Measurements from ENCODE around the gene RPS6KC1. TPM values are rescaled to one million over a fixed set of nuclear protein-coding genes. Genes with fewer than 3 reads are reported as not detected.

RPS6KC1 gene
- total and polyA plus RNA-seq, 4 donors, result 7.4 to 26.7 (median 17.3) TPM

- no peak for ATAC-seq (ENCODE audit: low FRiP score)
- H3K4me1 ChIP-seq (ENCODE audit: control insufficient read depth in 1 of 2, insufficient read depth in 2 of 2, low read length in 2 of 2), result no peaks in the 10 kb centered on the region
- WGBS, 2 donors, result 95 to 96% methylated on average over 3 of the region's 3 CpGs
Observed at GRCh38 chr1:213250446-213250845, 199.4 kb downstream of the RPS6KC1 start.

GRCh38 chr1:213251972-213252371 is 200.9 kb downstream of the RPS6KC1 start:
- Histone ChIP-seq H3K4me3 (ENCODE audit: low read length in 2 of 2) (no peak overlapping the region), H3K9me3 (ENCODE audit: control insufficient read depth, low read length) (no peaks in the 10 kb centered on the region), H3K4me1 (ENCODE audit: control insufficient read depth in 1 of 2, insufficient read depth in 2 of 2, low read length in 2 of 2) (no peaks in the 10 kb centered on the region), H3K27me3 (ENCODE audit: control insufficient read depth in 1 of 2, insufficient read depth in 2 of 2, low read length in 1 of 2) (no peaks in the 10 kb centered on the region), H3K36me3 (ENCODE audit: control insufficient read depth in 1 of 2, insufficient read depth in 2 of 2, low read length in 1 of 2) (peaks cover 0 to under 1% of the 10 kb centered on the region in 2 donors), H3K27ac (ENCODE audit: low read depth in 1 of 2, low read length in 2 of 2) (no peak overlapping the region)
- intact Hi-C loops (cut with DNase I), result no loop called here
- 34 to 66% methylated on average over 2 of the region's 2 CpGs for WGBS, 2 donors
- no peak for ATAC-seq (ENCODE audit: low FRiP score)
- no peak for DNase-seq

More at GRCh38 chr1:213250446-213250845, 199.4 kb downstream of the RPS6KC1 start:
- DNase-seq, result no peak
- Histone ChIP-seq H3K9me3 (ENCODE audit: control insufficient read depth, low read length) (no peaks in the 10 kb centered on the region), H3K27me3 (ENCODE audit: control insufficient read depth in 1 of 2, insufficient read depth in 2 of 2, low read length in 1 of 2) (no peaks in the 10 kb centered on the region), H3K36me3 (ENCODE audit: control insufficient read depth in 1 of 2, insufficient read depth in 2 of 2, low read length in 1 of 2) (no peaks in the 10 kb centered on the region), H3K27ac (ENCODE audit: low read depth in 1 of 2, low read length in 2 of 2) (no peak overlapping the region), H3K4me3 (ENCODE audit: low read length in 2 of 2) (no peak overlapping the region)
- intact Hi-C loops (cut with DNase I), result no loop called here

- H3K36me3 ChIP-seq (ENCODE audit: control insufficient read depth in 1 of 2, insufficient read depth in 2 of 2, low read length in 1 of 2), result peaks cover 0 to 2% of the 10 kb centered on the region in 2 donors
- H3K27me3 ChIP-seq (ENCODE audit: control insufficient read depth in 1 of 2, insufficient read depth in 2 of 2, low read length in 1 of 2), result no peaks in the 10 kb centered on the region
- 87 to 92% methylated on average over 3 of the region's 3 CpGs for WGBS, 2 donors
- no peaks in the 10 kb centered on the region for H3K9me3 ChIP-seq (ENCODE audit: control insufficient read depth, low read length)
- no peaks in the 10 kb centered on the region for H3K4me1 ChIP-seq (ENCODE audit: control insufficient read depth in 1 of 2, insufficient read depth in 2 of 2, low read length in 2 of 2)
- ATAC-seq (ENCODE audit: low FRiP score), result no peak
- no peak overlapping the region for H3K4me3 ChIP-seq (ENCODE audit: low read length in 2 of 2)
- no peak overlapping the region for H3K27ac ChIP-seq (ENCODE audit: low read depth in 1 of 2, low read length in 2 of 2)
- intact Hi-C loops (cut with DNase I), result no loop called here
- no peak for DNase-seq
Observed at GRCh38 chr1:213256438-213257087, 205.5 kb downstream of the RPS6KC1 start.

GRCh38 chr1:213260311-213261075 is 209.5 kb downstream of the RPS6KC1 start:
- no peak for ATAC-seq (ENCODE audit: low FRiP score)
- Histone ChIP-seq H3K36me3 (ENCODE audit: control insufficient read depth in 1 of 2, insufficient read depth in 2 of 2, low read length in 1 of 2) (peaks cover 0 to 2% of the 10 kb centered on the region in 2 donors), H3K27me3 (ENCODE audit: control insufficient read depth in 1 of 2, insufficient read depth in 2 of 2, low read length in 1 of 2) (no peaks in the 10 kb centered on the region), H3K27ac (ENCODE audit: low read depth in 1 of 2, low read length in 2 of 2) (no peak overlapping the region), H3K4me3 (ENCODE audit: low read length in 2 of 2) (no peak overlapping the region), H3K4me1 (ENCODE audit: control insufficient read depth in 1 of 2, insufficient read depth in 2 of 2, low read length in 2 of 2) (no peaks in the 10 kb centered on the region), H3K9me3 (ENCODE audit: control insufficient read depth, low read length) (no peaks in the 10 kb centered on the region)
- no peak for DNase-seq
- 70 to 78% methylated on average over 5 of the region's 5 CpGs for WGBS, 2 donors
- intact Hi-C loops (cut with DNase I), result no loop called here

GRCh38 chr1:213264531-213264930 is 213.5 kb downstream of the RPS6KC1 start:
- Histone ChIP-seq H3K27me3 (ENCODE audit: control insufficient read depth in 1 of 2, insufficient read depth in 2 of 2, low read length in 1 of 2) (no peaks in the 10 kb centered on the region), H3K36me3 (ENCODE audit: control insufficient read depth in 1 of 2, insufficient read depth in 2 of 2, low read length in 1 of 2) (no peaks in the 10 kb centered on the region), H3K4me1 (ENCODE audit: control insufficient read depth in 1 of 2, insufficient read depth in 2 of 2, low read length in 2 of 2) (no peaks in the 10 kb centered on the region), H3K4me3 (ENCODE audit: low read length in 2 of 2) (no peak overlapping the region), H3K9me3 (ENCODE audit: control insufficient read depth, low read length) (peaks cover 2% of the 10 kb centered on the region), H3K27ac (ENCODE audit: low read depth in 1 of 2, low read length in 2 of 2) (no peak overlapping the region)
- intact Hi-C loops (cut with DNase I), result no loop called here
- 89 to 90% methylated on average over 1 of the region's 1 CpG for WGBS, 2 donors
- DNase-seq (no peak), ATAC-seq (ENCODE audit: low FRiP score) (no peak)

GRCh38 chr1:213266983-213267772 is 216.1 kb downstream of the RPS6KC1 start:
- DNase-seq (no peak), ATAC-seq (ENCODE audit: low FRiP score) (no peak)
- WGBS, 2 donors, result 90 to 96% methylated on average over 2 of the region's 2 CpGs
- H3K9me3 ChIP-seq (ENCODE audit: control insufficient read depth, low read length), result peaks cover 2% of the 10 kb centered on the region
- intact Hi-C loops (cut with DNase I), result no loop called here
- H3K27ac ChIP-seq (ENCODE audit: low read depth in 1 of 2, low read length in 2 of 2), result no peak overlapping the region
- H3K36me3 ChIP-seq (ENCODE audit: control insufficient read depth in 1 of 2, insufficient read depth in 2 of 2, low read length in 1 of 2), result no peaks in the 10 kb centered on the region
- H3K4me3 ChIP-seq (ENCODE audit: low read length in 2 of 2), result no peak overlapping the region
- no peaks in the 10 kb centered on the region for H3K4me1 ChIP-seq (ENCODE audit: control insufficient read depth in 1 of 2, insufficient read depth in 2 of 2, low read length in 2 of 2)
- no peaks in the 10 kb centered on the region for H3K27me3 ChIP-seq (ENCODE audit: control insufficient read depth in 1 of 2, insufficient read depth in 2 of 2, low read length in 1 of 2)

- H3K4me3 ChIP-seq (ENCODE audit: low read length in 2 of 2), result no peak overlapping the region
- no peak for ATAC-seq (ENCODE audit: low FRiP score)
- H3K4me1 ChIP-seq (ENCODE audit: control insufficient read depth in 1 of 2, insufficient read depth in 2 of 2, low read length in 2 of 2), result no peaks in the 10 kb centered on the region
- H3K36me3 ChIP-seq (ENCODE audit: control insufficient read depth in 1 of 2, insufficient read depth in 2 of 2, low read length in 1 of 2), result peaks cover 0 to 3% of the 10 kb centered on the region in 2 donors
- no peak for DNase-seq
- peaks cover 2% of the 10 kb centered on the region for H3K9me3 ChIP-seq (ENCODE audit: control insufficient read depth, low read length)
- no peaks in the 10 kb centered on the region for H3K27me3 ChIP-seq (ENCODE audit: control insufficient read depth in 1 of 2, insufficient read depth in 2 of 2, low read length in 1 of 2)
- H3K27ac ChIP-seq (ENCODE audit: low read depth in 1 of 2, low read length in 2 of 2), result no peak overlapping the region
- intact Hi-C loops (cut with DNase I), result no loop called here
Observed at GRCh38 chr1:213268221-213268620, 217.2 kb downstream of the RPS6KC1 start.

GRCh38 chr1:213269829-213270228 is 218.8 kb downstream of the RPS6KC1 start:
- Histone ChIP-seq H3K9me3 (ENCODE audit: control insufficient read depth, low read length) (peaks cover 2% of the 10 kb centered on the region), H3K4me1 (ENCODE audit: control insufficient read depth in 1 of 2, insufficient read depth in 2 of 2, low read length in 2 of 2) (no peaks in the 10 kb centered on the region), H3K36me3 (ENCODE audit: control insufficient read depth in 1 of 2, insufficient read depth in 2 of 2, low read length in 1 of 2) (peaks cover 0 to 3% of the 10 kb centered on the region in 2 donors), H3K27me3 (ENCODE audit: control insufficient read depth in 1 of 2, insufficient read depth in 2 of 2, low read length in 1 of 2) (no peaks in the 10 kb centered on the region), H3K4me3 (ENCODE audit: low read length in 2 of 2) (no peak overlapping the region), H3K27ac (ENCODE audit: low read depth in 1 of 2, low read length in 2 of 2) (no peak overlapping the region)
- DNase-seq (no peak), ATAC-seq (ENCODE audit: low FRiP score) (no peak)
- 91% methylated on average over 1 of the region's 1 CpG for WGBS, 2 donors
- intact Hi-C loops (cut with DNase I), result no loop called here

Data from aorta (tissue), 5 donors.